GM12865 (cell line): Measurements from ENCODE around the gene RUNX1.

Source experiments
- DNase-seq: peaks from one replicate; pipeline ENCODE4 v3.0.0; 2010; ENCODE audit warnings: low read depth
- H3K4me3 ChIP-seq: 2 replicates; pipeline ENCODE4 v1.5.1; 2011; ENCODE audit warnings: mild to moderate bottlenecking, low read depth, low read length, control low read depth
- CTCF ChIP-seq: IDR thresholded peaks from 2 replicates; pipeline ENCODE4 v1.5.1; 2011; ENCODE audit warnings: low read length, control low read depth, low read depth, inconsistent platforms; ENCODE audit not compliant: insufficient read depth; ENCODE audit errors: missing control alignments

The RUNX1 gene

DNA sequence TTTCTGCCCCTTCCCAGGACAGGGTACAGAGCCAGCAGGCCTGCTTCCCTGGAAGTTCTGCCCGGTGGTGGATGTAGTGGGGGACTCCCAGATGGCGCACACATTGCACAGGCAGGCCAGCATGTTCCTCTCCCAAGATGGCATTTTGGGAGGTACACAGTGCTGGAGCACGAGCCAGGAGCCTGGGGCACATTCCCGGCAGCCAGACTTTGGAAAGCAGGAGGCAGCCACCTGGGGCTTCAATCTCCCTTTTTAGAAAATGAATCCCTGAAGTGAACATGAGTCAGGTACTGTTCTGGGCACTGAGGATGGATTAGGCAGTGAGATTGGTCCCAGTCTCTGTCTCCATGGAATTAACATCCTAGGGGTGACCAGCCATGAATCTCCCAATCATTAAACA is 56.9 kb downstream of the RUNX1 start:
- DNase-seq, result no peak
- TF ChIP-seq CTCF, result no peak
- H3K4me3 ChIP-seq, result no peak overlapping the region

GRCh38 chr21:34991366-34991957 is 57.6 kb downstream of the RUNX1 start:
- DNase-seq, result no peak
- no peak for TF ChIP-seq CTCF
- H3K4me3 ChIP-seq, result no peak overlapping the region

GRCh38 chr21:34990842-34991241 is 58.3 kb downstream of the RUNX1 start:
- no peak for DNase-seq
- no peak for TF ChIP-seq CTCF
- no peak overlapping the region for H3K4me3 ChIP-seq

DNA sequence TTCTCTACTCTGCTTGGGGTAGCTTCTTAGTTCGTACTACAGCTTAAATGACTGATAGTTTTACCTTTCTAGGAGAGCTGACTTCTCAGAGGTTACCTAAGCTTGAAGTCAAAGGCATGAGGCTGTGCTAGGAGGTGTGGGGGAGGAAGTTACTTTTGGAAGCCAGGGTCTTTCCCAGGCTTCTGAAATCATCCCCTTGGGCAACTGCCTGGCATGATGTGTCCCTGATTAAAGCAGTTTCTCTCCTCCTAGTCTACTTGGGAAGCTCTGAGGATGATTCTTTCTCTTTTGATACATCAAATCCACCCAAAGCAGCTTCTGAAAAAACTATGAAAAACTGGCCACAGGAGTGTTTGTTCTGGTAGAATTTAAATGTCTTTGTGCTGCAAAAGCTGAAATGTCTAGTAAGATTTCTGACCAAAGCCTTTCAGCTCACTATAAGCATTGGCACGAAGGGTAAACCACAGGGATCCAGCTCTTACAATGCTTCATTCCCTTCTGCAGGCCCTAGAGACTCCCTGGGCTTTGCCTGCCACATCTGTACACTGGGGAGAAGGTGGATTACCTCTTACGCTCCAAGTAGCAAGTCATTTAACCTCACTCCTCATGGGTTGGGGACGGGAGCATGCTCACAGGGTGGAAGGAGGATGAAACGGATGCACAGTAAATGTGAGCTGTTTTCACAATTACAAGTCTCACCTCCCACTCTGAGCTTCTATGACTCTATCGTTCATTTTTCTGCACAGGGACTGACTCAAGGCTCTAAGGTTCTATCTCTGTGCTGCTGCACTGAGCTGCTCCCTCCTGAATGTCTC is 59.6 kb downstream of the RUNX1 start:
- DNase-seq, result peak; percentile 32
- no peak overlapping the region for H3K4me3 ChIP-seq
- TF ChIP-seq CTCF, result no peak

DNA sequence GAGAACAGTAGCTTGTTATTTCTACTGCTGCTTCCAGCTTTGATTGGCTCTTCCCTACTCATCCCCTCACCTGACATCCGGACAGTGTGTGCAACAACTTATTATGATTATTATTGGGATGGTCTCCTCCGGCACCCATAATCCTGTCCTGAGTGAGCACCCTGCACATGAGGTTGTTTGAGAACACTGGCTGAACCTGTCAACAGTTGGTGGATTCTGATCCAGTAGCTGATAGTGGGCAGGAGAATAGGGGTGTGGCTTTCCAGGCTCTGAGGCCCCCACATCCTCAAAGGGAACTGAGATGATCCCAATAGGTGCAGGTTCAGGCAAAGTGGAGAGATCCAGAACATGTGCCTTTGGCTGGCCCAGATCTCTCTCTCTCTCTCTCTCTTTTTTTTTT is 60.5 kb downstream of the RUNX1 start:
- no peak for TF ChIP-seq CTCF
- no peak overlapping the region for H3K4me3 ChIP-seq
- no peak for DNase-seq

DNA sequence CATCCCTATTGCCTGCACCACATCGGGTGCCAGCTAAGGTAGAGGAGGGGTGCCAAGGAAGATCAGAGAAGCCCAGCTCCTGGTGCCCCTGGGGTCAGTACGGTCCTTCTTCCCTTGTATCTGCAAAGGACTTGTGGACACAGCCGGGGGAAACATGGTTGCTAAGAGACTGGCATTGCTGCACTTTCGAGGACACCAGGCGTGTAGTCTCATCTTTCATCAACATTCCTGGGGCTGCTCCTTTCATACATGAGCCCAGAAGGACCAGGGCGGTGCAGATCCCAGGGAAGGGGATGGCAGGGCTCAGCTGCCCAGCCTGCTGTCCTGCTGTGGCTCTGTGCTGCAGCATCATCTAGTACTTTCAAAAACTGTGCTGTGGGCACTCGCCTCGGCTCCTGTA is 61.0 kb downstream of the RUNX1 start:
- no peak for DNase-seq
- TF ChIP-seq CTCF, result no peak
- no peak overlapping the region for H3K4me3 ChIP-seq
